SW480 (cell line): Measurements from ENCODE around the gene KRT12.

ENCODE experiments used
- DNase-seq: peaks from one replicate; pipeline ENCODE4 v3.0.0-alpha.2; 2016; ENCODE audit warnings: low spot score

The KRT12 gene

GRCh38 chr17:40866838-40867237, at the start of gene KRT12:
KRT12 (minus strand) TSS chr17:40867223; CDS start chr17:40867186, 37 bp downstream.
- no peak for DNase-seq

GRCh38 chr17:40916366-40916765, 49.3 kb upstream of the KRT12 start:
- no peak for DNase-seq

GRCh38 chr17:40915721-40916256, 48.8 kb upstream of the KRT12 start:
- peak; percentile 42 for DNase-seq

- peak; percentile 96 for DNase-seq
These were observed 48.2 kb upstream of the KRT12 start for GRCh38 chr17:40915199-40915661.

GRCh38 chr17:40914075-40914855, 47.2 kb upstream of the KRT12 start:
- no peak for DNase-seq

GRCh38 chr17:40912486-40913210, 45.6 kb upstream of the KRT12 start:
- DNase-seq = no peak

GRCh38 chr17:40910441-40910841, 43.4 kb upstream of the KRT12 start:
- DNase-seq = no peak

GRCh38 chr17:40909755-40910154, 42.7 kb upstream of the KRT12 start:
- peak; percentile 63 for DNase-seq

- DNase-seq = peak; percentile 94
These were observed 42.3 kb upstream of the KRT12 start for GRCh38 chr17:40909351-40909750.

- DNase-seq = no peak
These were observed 39.6 kb upstream of the KRT12 start for GRCh38 chr17:40906613-40907012.

- DNase-seq = no peak
These were observed 38.3 kb upstream of the KRT12 start for GRCh38 chr17:40905370-40905769.

- DNase-seq = peak; percentile 74
These were observed 36.3 kb upstream of the KRT12 start for GRCh38 chr17:40903129-40903847.

GRCh38 chr17:40902498-40902897, 35.5 kb upstream of the KRT12 start:
- no peak for DNase-seq

GRCh38 chr17:40901981-40902474, 35.0 kb upstream of the KRT12 start:
- peak; percentile 77 for DNase-seq

- DNase-seq = no peak
These were observed 33.9 kb upstream of the KRT12 start for GRCh38 chr17:40900809-40901356.

- DNase-seq = no peak
These were observed 30.0 kb upstream of the KRT12 start for GRCh38 chr17:40896916-40897455.

GRCh38 chr17:40895106-40895730, 28.2 kb upstream of the KRT12 start:
- no peak for DNase-seq

GRCh38 chr17:40888196-40888720, 21.2 kb upstream of the KRT12 start:
- no peak for DNase-seq

GRCh38 chr17:40886090-40886489, 19.1 kb upstream of the KRT12 start:
- DNase-seq = peak; percentile 25

GRCh38 chr17:40884708-40885512, 17.9 kb upstream of the KRT12 start, which contains the start of gene KRT20:
KRT20 (minus strand) TSS chr17:40885242; CDS start chr17:40885185, 57 bp downstream.
- peak; percentile 30 for DNase-seq
